Activated CD8-positive, alpha-beta memory T cell treated with anti-CD3 and anti-CD28 coated beads, Interleukin-2, amount 50 U/mL, for 24 hours (primary cell): ENCODE data around the gene GRIA1.

Source experiments
- DNase-seq: peaks from one replicate; pipeline ENCODE4 v3.0.0-alpha.2; 2020; ENCODE audit errors: extremely low read depth

The GRIA1 gene

DNA sequence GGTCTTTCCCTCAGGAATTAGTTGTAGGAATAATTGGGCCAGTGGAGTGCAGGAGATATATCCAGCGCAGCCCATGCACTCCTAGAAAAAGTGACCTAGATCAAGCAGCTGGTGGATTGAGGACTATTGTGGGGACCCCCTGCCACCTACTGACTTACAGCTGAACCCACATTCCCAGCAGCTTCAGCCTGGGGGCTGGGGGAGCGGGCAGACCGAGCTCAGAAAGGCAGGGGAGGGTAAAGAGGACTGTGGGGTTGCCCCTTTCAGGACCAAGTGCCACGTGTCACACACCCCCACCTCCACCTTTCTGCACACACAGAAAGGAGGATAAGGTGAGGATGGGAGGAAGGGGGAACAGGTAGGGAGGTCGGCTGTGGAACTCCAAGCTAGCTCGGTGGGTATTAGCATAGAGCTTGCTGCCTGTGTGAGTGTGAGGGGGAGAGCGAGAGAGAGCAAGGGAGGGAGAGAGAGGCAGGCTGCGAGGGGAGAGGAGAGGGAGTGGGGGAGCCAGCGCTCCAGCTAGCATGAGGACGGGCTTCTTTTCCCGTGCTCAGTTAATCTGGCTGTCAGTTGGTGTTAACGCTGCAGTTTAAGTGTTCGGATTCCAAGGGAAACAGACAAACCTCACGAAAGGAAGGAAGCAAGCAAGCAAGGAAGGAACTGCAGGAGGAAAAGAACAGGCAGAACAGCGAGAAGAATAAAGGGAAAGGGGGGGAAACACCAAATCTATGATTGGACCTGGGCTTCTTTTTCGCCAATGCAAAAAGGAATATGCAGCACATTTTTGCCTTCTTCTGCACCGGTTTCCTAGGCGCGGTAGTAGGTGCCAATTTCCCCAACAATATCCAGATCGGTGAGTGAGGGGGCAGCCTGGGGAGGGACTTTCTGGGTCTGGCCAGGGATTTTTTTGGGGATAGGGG lies at the start of gene GRIA1:
GRIA1 (plus strand) TSS at position 553 of the 920 bp plus-strand sequence.
- no peak for DNase-seq

- DNase-seq, result no peak
These were observed 44.4 kb upstream of the GRIA1 start for GRCh38 chr5:153445875-153446579.

DNA sequence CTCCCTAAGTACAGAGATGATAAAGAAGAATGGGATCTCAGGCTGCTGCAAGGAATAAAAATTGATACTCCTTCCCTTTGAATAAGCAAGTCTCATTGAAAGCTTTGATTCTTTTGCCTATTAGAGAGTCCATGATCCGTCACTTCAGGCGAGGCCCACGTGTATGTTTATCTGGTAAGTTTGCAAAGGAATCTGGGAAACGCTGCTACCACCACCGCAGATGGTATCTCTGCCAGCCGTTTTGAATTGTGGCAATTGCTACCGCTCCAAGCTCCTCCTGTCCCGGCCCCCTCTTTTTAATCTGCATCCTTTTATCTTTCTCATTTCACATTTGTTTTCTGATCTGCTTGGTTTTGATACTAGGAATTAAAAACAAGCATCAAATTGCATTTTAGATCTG lies 42.9 kb upstream of the GRIA1 start:
- no peak for DNase-seq

DNA sequence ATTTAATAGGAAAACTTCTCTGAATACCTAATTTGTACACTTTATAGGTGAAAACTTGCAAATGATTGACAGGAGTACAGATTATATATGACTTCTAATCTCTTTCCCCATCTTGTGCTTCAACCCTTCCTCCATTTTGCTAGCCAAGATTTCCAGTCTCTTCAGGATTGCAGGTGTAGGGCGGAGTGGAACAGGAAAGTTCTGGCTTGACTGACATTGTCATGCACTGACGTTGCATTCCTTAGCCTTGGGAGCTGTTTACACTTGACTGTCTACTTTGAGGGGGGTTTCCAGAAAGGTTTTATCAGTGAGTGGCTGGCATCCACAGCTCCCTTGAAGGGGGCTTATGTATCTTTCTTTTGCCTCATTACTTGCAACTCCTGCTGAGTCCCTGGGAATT lies 34.1 kb upstream of the GRIA1 start:
- DNase-seq, result no peak

GRCh38 chr5:153456993-153457392 lies 33.5 kb upstream of the GRIA1 start:
- DNase-seq, result no peak

- DNase-seq, result no peak
These were observed 32.2 kb upstream of the GRIA1 start for GRCh38 chr5:153458268-153458667.

- DNase-seq, result no peak
These were observed 31.3 kb upstream of the GRIA1 start for GRCh38 chr5:153459051-153459743.

DNA sequence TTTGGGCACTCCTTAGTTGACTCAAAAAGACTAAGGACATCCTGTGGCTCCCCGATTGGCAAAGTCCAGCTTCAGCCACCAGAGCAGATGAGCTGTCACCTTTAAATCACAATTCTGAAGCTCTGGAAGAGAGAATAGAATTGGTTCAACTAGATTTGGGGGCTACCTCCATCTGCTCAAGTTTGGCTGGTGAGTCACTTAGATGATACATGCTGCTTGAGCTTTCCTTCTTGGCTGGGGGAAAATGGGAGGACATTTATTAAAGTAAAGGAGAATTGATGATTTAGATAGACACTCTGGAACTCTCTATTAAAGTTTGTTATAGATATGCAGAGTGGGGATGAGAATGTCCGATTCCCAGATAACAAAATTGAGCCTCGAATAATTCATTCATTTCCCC lies 30.0 kb upstream of the GRIA1 start:
- DNase-seq, result no peak

DNA sequence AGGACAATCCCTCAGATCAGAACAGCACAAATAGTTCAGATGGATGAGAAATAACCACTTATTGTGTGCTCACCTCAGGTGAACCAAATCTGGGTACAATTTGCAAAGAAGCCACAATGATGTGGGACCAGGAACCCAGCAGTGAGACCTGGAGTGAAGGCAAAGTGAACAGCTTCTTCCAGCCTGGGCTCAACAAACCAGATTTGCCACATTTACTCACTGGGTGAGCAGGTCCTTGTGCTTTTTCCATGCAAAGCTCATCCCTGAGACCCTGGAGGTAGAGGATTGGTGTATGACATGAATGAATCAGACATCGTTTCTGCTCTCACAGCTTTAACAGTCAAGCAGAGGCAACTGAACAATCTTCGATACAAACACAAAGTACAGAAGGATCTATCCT lies 29.1 kb upstream of the GRIA1 start:
- DNase-seq, result no peak

GRCh38 chr5:153463806-153464205 lies 26.7 kb upstream of the GRIA1 start:
- no peak for DNase-seq

DNA sequence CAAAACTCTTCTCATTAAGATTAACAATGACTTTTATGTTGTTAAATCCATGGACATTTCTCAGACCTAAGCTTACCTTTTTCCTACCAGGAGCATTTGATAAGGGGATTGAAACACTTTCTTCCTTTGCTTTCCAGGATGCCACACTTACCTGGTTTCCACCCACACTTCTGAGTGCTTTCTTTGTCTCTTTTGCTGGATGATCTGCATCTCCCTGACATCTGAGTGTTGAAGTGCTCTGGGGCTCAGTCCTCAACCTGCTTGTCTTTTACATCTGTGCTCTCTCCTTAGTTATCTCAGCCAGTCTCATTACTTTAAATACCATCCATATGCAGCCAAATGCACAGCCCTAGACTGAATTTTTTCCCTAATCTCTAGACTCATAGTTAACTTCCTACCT lies 22.9 kb upstream of the GRIA1 start:
- DNase-seq, result no peak

DNA sequence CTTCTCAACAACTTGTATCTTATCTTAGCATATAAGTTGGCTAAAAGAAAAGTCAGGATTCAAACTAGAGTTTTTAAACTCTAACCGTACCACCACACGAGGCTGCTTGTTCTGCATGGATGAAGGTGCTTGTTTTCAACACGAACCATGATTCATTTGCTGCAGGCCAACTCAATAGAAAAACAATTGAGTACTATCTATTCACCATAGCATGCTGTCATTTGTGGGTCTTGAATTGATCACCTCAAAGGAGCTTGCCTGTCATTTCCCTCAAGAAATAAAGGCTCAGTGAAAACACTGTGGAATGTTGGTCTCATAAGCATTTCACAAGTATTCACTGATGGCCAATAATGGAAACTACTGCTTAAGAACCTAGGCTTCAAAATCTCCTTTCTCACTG lies 21.0 kb upstream of the GRIA1 start:
- DNase-seq, result no peak

DNA sequence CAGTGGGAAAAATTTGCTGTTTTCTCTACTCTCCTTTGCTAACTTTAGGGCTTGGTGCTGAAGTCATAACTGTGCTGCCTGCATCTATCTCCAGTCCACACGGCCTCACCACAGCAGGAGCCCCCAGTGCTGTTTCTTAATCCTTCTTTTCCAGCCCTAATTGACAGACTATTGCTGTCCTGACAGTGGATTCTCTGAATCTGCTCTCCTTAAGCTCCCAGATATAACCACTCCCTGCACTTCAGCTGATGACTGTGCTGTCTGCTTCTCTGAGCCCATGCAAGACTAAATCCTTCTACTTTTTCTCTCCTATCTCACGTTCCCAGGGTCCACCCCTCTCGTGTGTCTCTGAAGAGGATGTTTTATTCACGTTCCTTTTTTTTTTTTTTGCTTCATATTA lies 19.7 kb upstream of the GRIA1 start:
- no peak for DNase-seq

DNA sequence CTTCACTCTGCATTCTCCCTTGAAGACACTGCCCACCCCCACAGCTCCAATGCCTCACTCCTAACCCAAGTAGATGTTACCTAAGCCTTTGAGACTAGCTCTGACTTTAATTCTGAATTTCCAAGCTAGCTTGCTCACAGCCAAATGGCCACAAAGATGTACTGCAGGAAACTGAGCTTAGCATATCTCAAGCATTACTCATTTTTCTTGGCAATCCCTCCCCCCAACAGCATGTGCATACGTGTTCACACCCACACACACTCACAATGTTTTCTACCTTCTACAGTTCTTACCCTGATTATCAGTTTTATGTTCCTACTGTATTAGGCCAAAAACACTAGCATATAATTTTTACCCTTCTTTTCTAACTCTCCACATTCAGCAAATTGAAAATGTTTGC lies 13.7 kb upstream of the GRIA1 start:
- DNase-seq, result no peak

DNA sequence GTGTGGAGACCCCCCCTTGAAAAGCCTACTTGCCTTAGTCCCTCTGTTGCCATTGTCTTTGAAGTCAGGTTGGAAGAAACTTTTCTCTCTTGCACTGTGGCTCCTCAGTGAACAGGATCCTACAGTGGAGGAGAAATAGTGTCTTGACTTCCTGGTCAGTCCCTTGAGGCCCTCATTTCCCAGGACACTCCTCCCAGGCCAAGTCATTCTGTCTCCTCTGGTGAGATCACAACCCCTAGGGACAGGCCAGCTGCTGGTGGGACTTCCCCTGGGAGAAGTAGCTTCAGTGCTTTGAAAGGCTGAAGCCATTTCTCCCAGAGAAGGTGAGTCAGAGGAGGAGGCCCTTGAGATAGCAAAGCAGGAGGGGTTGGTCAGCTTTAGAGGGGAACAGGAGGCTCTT lies 10.1 kb upstream of the GRIA1 start:
- no peak for DNase-seq

- no peak for DNase-seq
These were observed 7.0 kb upstream of the GRIA1 start for GRCh38 chr5:153483482-153483881.

DNA sequence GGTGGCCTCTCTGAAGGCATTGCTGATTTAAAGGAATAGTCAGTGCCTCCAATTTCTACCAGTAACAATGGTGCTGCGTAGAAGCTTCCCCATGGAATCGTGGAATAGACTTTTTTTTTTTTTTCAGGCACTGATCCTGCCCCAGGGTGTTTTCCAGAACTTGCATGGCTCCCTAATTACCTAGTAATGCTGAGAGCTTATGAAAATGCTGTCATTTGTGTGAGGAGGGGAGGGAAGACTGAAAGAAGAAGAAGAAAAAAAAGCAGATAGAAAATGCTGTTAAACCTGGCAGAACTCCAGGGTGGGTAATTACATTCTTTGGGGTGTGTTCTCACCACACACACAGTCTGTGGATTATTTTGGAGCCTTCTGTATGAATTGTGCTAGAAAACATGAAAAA lies 4.8 kb upstream of the GRIA1 start:
- no peak for DNase-seq

DNA sequence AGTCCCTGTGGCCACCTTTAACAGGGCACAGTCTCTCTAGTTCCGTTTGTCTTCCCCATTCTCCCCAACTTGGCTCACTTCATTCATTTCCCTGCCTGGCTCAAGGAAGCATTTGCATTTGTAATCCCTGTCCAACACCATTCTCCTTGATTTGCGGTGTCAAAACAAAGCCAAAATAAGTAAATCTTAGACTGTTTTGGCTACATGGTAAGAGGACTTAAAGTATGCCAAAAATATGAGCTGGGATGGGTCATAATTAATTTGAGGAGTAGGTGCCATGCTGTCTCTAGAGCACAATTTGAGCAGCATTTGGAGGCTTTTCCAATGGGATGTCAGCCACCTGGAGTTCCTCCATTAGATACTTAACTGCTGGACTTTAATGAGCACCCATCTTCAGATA lies 3.7 kb upstream of the GRIA1 start:
- no peak for DNase-seq

- no peak for DNase-seq
These were observed 859 bp upstream of the GRIA1 start for GRCh38 chr5:153489611-153490010.

DNA sequence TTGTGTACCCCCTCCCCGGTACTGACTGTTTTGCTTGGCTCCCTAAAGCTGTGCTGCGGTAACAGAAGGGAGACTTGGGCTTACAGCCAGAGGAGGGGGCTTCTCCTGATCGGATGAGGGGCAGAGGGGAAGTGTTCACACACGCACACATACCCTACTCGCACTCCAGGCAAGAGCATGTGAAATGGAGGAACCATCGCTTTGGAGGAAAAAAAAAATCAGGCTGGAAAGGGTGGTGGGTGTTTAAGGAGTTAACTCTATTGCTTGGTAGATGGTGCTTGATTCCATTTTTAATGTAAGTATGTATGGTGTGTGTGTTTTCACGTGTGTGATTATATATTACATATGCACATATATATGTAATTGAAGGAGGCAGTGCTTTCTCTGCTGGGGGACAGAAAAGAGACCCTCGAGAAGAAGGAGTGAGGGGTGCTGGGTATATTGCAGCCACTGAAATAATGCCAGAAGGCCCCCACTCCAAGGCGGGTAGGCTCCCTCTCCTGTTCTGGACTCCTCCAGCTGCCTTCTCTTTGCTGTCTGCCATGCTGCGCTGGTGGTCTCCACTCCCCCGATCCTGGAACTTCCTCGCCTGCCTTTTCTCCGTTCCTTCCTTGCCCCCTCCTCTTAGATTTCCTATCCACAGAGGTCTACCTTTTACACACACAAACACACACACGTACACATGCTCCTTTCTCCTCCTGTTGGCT lies 721 bp downstream of the GRIA1 start:
- DNase-seq, result no peak

GRCh38 chr5:153491856-153492255 lies 1.4 kb downstream of the GRIA1 start:
- DNase-seq, result no peak

- no peak for DNase-seq
These were observed 6.4 kb downstream of the GRIA1 start for GRCh38 chr5:153496835-153497234.
